GM19043 (cell line): ENCODE data around the gene ABHD4.

Experiments
- ATAC-seq: cut with Tn5 transposase; IDR thresholded peaks from one replicate; pipeline ENCODE4 v1.9.1; 2021; ENCODE audit warnings: low read depth; ENCODE audit not compliant: unreplicated experiment

ABHD4 gene

GRCh38 chr14:22657861-22658260 lies 59.8 kb downstream of the ABHD4 start:
- ATAC-seq, result no peak

GRCh38 chr14:22658946-22659345 lies 60.8 kb downstream of the ABHD4 start:
- ATAC-seq, result no peak

GRCh38 chr14:22660654-22661053 lies 62.6 kb downstream of the ABHD4 start:
- ATAC-seq, result no peak
